WTC11 (cell line): Measurements from ENCODE around the gene RACK1. TPM values are rescaled to one million over a fixed set of nuclear protein-coding genes. Genes with fewer than 3 reads are reported as not detected.
A peak's percentile ranks its signal among the peaks of the same experiment; 100 is the strongest.

Source experiments
- AFF4 ChIP-seq: sonication (generic); formaldehyde crosslinking; IDR thresholded peaks from 2 replicates; pipeline ENCODE4 v1.8.1; 2023; ENCODE audit warnings: mild to moderate bottlenecking, missing genetic modification reagents, borderline replicate concordance
- ATF3 ChIP-seq: sonication (generic); formaldehyde crosslinking; conservative IDR thresholded peaks from 2 replicates; pipeline ENCODE4 v1.8.1; 2022; ENCODE audit warnings: mild to moderate bottlenecking, missing genetic modification reagents
- CREB1 ChIP-seq: sonication (generic); formaldehyde crosslinking; IDR thresholded peaks from 2 replicates; pipeline ENCODE4 v1.8.0; 2023; ENCODE audit warnings: mild to moderate bottlenecking, missing genetic modification reagents
- CREM ChIP-seq: sonication (generic); formaldehyde crosslinking; IDR thresholded peaks from 2 replicates; pipeline ENCODE4 v1.8.1; 2022; ENCODE audit warnings: mild to moderate bottlenecking, missing genetic modification reagents, moderate library complexity
- EMX1 ChIP-seq: fragments of 250-450 bp; sonication (Bioruptor Pico); IDR thresholded peaks from 2 replicates; pipeline ENCODE4 v1.8.0; 2021; ENCODE audit warnings: mild to moderate bottlenecking
- FOXP1 ChIP-seq: sonication (generic); formaldehyde crosslinking; IDR thresholded peaks from 2 replicates; pipeline ENCODE4 v1.8.0; 2022; ENCODE audit warnings: missing genetic modification reagents, mild to moderate bottlenecking, moderate library complexity, borderline replicate concordance
- HMGXB4 ChIP-seq: sonication (generic); formaldehyde crosslinking; IDR thresholded peaks from 2 replicates; pipeline ENCODE4 v1.8.1; 2023; ENCODE audit warnings: mild to moderate bottlenecking, moderate library complexity, missing genetic modification reagents
- IRF1 ChIP-seq: sonication (generic); formaldehyde crosslinking; IDR thresholded peaks from 2 replicates; pipeline ENCODE4 v1.8.0; 2023; ENCODE audit warnings: missing genetic modification reagents
- JAZF1 ChIP-seq: fragments of 250-450 bp; sonication (Bioruptor Pico); IDR thresholded peaks from 2 replicates; pipeline ENCODE4 v1.9.0; 2021; ENCODE audit warnings: moderate library complexity, mild to moderate bottlenecking, inconsistent platforms
- MXD4 ChIP-seq: fragments of 250-450 bp; sonication (Bioruptor Pico); IDR thresholded peaks from 2 replicates; pipeline ENCODE4 v1.8.0; 2021; ENCODE audit warnings: mild to moderate bottlenecking, moderate library complexity, borderline replicate concordance
- NFATC4 ChIP-seq: fragments of 250-450 bp; sonication (Bioruptor Pico); IDR thresholded peaks from 2 replicates; pipeline ENCODE4 v1.9.0; 2021; ENCODE audit warnings: mild to moderate bottlenecking
- NFYB ChIP-seq: sonication (generic); formaldehyde crosslinking; conservative IDR thresholded peaks from 2 replicates; pipeline ENCODE4 v1.8.0; 2022; ENCODE audit warnings: low read depth, missing genetic modification reagents
- NR3C1 ChIP-seq: sonication (generic); formaldehyde crosslinking; conservative IDR thresholded peaks from 2 replicates; pipeline ENCODE4 v1.8.1; 2023; ENCODE audit warnings: low read depth, mild to moderate bottlenecking, missing genetic modification reagents
- OVOL2 ChIP-seq: fragments of 250-450 bp; sonication (Bioruptor Pico); IDR thresholded peaks from 2 replicates; pipeline ENCODE4 v1.9.0; 2021; ENCODE audit warnings: mild to moderate bottlenecking, borderline replicate concordance
- PREB ChIP-seq: sonication (generic); formaldehyde crosslinking; IDR thresholded peaks from 2 replicates; pipeline ENCODE4 v1.8.1; 2022; ENCODE audit warnings: mild to moderate bottlenecking, missing genetic modification reagents, moderate library complexity, borderline replicate concordance
- ZMAT4 ChIP-seq: fragments of 250-450 bp; sonication (Bioruptor Pico); IDR thresholded peaks from 2 replicates; pipeline ENCODE4 v1.9.0; 2021; ENCODE audit warnings: mild to moderate bottlenecking
- ZNF281 ChIP-seq: sonication (generic); formaldehyde crosslinking; IDR thresholded peaks from 2 replicates; pipeline ENCODE4 v1.8.0; 2023; ENCODE audit warnings: mild to moderate bottlenecking, missing genetic modification reagents
- ZNF423 ChIP-seq: fragments of 250-450 bp; sonication (Bioruptor Pico); IDR thresholded peaks from 2 replicates; pipeline ENCODE4 v2.1.2; 2022; ENCODE audit warnings: mild to moderate bottlenecking, moderate library complexity
- ZNF532 ChIP-seq: fragments of 250-450 bp; sonication (Bioruptor Pico); IDR thresholded peaks from 2 replicates; pipeline ENCODE4 v1.9.0; 2021; ENCODE audit warnings: mild to moderate bottlenecking, borderline replicate concordance
- total RNA-seq: library from RNA; stranded (reverse); gene quantifications from 3 replicates; pipeline ENCODE4 v1.2.3, GENCODE V29; 2021

Gene RACK1
- total RNA-seq, 1 experiment from 2014 or later, result 2,360 TPM

GRCh38 chr5:181223058-181223728 lies 20.5 kb downstream of the RACK1 start, which contains the start of gene TRIM41 (continued):
- TF ChIP-seq AFF4 (CRISPR knock-in tag) (no peak), HMGXB4 (CRISPR knock-in tag) (peak; percentile 89; the same call in 1 of the 2 replicates), PREB (CRISPR knock-in tag) (no peak), ZNF423 (no peak), CREM (CRISPR knock-in tag) (peak; percentile 43; the same call in 1 of the 2 replicates), OVOL2 (no peak), NFATC4 (CRISPR knock-in tag) (no peak), IRF1 (CRISPR knock-in tag) (no peak), ATF3 (CRISPR knock-in tag) (no peak), JAZF1 (CRISPR knock-in tag) (no peak), ZMAT4 (no peak), MXD4 (no peak), EMX1 (CRISPR knock-in tag) (no peak), CREB1 (CRISPR knock-in tag) (no peak; the same call in 1 of the 2 replicates), NFYB (CRISPR knock-in tag) (no peak), NR3C1 (CRISPR knock-in tag) (no peak), ZNF281 (CRISPR knock-in tag) (peak; percentile 82; the same call in 1 of the 2 replicates), ZNF532 (CRISPR knock-in tag) (no peak), FOXP1 (CRISPR knock-in tag) (peak; percentile 72; the same call in 1 of the 2 replicates)
